OCI-LY1 (cell line): ENCODE measurements around the gene ADAMTS17.

Experiments
- EZH2 ChIP-seq: fragments of 200-600 bp; sonication (generic), shearing (Covaris generic); IDR thresholded peaks from 2 replicates; pipeline ENCODE4 v1.8.0; 2017; ENCODE audit warnings: borderline replicate concordance, mixed run types, mild to moderate bottlenecking, antibody characterized with exemption, low read length, moderate library complexity, mixed read lengths
- TF ChIP-seq, protein P1 (sequence below): fragments of 200-600 bp; sonication (generic), shearing (Covaris generic); IDR thresholded peaks from 2 replicates; pipeline ENCODE4 v1.5.1; 2017; ENCODE audit warnings: mild to moderate bottlenecking, antibody characterized with exemption, low read length, moderate library complexity, mixed read lengths

DNA sequence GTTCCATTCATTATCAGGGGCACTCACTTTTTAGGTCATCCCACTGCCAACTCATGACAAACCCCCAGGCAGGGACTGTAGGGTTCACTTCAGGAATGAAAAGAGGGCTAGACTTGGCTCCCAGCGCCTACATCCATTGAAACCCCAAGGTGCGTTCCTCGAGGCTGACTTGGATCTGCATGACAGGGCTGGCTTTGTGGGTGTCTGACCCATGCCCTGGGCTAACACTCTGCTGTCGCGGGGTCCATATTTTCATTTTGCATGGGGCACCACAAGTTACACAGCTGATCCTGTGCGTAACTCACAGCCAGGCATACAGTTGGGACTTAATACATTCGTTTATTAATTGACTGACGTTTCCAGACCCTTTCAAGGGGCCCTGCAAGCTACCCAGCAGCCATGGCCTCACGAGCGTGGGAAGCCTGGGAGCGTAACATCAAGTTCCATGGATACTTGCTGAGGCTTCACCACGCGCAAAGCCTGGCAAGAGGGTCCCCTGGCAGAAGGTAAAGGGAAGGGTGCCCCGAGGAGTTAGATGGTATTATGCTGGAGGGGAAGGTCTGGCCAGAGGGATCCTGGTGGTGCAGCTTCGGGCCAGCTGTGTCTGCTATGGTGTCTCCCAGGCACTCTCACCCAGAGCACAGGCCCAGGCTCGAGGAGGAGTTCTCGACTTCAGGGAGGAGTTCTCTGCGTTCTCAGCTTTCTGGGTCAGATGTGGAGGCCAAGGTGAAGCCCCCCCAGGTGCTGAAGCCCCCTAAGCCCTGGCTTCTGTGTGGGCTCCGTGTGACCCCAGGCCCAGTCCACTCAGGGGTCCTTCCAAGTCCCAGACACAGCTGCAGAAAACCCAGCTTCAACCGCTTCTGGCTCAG lies 85.4 kb downstream of the ADAMTS17 start:
- no peak for TF ChIP-seq EZH2
- TF ChIP-seq, protein P1, sequence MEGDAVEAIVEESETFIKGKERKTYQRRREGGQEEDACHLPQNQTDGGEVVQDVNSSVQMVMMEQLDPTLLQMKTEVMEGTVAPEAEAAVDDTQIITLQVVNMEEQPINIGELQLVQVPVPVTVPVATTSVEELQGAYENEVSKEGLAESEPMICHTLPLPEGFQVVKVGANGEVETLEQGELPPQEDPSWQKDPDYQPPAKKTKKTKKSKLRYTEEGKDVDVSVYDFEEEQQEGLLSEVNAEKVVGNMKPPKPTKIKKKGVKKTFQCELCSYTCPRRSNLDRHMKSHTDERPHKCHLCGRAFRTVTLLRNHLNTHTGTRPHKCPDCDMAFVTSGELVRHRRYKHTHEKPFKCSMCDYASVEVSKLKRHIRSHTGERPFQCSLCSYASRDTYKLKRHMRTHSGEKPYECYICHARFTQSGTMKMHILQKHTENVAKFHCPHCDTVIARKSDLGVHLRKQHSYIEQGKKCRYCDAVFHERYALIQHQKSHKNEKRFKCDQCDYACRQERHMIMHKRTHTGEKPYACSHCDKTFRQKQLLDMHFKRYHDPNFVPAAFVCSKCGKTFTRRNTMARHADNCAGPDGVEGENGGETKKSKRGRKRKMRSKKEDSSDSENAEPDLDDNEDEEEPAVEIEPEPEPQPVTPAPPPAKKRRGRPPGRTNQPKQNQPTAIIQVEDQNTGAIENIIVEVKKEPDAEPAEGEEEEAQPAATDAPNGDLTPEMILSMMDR = no peak
